ENCODE results near the gene PERCC1.
A peak's percentile ranks its signal among the peaks of the same experiment; 100 is the strongest.

The PERCC1 gene

DNA sequence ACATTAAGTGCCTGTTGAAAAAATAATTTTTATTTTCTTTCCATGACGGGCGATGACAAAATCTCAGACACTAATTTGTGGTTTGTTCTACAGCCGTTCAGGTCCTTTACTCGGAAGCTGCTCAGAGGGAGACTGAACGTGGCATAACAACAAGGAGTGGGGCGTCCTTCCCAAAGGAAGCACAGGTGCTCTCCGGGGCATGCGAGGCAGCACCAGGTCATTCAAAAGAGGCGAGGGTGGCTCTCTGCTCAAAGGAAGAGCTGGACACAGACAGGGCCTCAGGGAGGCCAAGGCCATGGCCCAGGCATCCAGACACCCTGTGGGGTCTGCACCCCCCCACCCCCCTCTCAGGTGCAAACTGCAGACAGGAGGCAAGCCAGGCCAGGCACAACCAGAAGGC is 32.5 kb upstream of the PERCC1 start:
- no peak overlapping the region for H3K4me3 Mint-ChIP-seq
- peaks cover 47% of the 10 kb centered on the region for H3K36me3 Mint-ChIP-seq (ENCODE audit: insufficient read depth)
- H3K9me3 Mint-ChIP-seq = no peaks in the 10 kb centered on the region
- H3K4me1 Mint-ChIP-seq = peaks cover 11% of the 10 kb centered on the region
- H3K27me3 Mint-ChIP-seq = no peaks in the 10 kb centered on the region
- H3K27ac Mint-ChIP-seq (ENCODE audit: low read depth) = peak overlapping the region; percentile 44
- DNase-seq (ENCODE audit: low spot score in 2 of 2) = no peak
- ATAC-seq (replicated peaks; ENCODE audit: extremely low read depth, poor library complexity, severe bottlenecking) = no peak

DNA sequence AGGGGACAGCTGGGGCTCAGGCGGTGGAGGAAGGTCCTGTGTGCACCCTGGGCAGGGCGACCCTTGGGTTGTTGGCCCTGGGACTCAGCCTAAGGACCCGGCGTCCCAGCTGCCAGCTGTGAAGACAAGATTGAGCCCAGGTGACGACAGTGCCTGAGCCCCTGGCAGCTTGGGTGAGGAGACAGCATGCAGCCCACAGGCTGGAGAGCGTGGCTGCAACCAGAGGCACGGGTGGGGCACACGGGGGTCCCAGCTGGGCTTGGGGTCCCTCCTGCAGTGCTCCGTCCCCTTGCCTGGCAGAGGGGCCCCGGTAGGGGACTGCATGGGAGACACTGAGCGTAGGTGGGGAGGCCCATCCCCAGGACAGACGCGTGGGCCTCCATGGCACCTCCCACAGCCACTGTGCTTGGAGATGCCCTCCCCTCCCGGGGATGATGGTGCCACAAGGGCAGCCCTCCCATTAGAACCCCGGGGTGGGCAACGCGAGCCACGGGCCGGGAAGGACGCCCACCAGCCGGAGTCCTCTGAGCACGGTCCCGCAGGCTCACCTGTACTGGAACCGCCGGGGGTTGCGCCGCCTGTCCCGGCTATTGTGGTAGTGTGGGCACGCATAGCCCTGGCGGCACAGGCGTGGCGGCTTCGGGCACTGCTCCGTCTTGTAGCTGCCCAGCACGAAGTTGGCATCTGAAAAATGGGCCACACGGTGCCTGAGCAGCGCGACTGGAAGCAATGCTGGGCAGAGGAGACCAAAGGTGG is 31.9 kb upstream of the PERCC1 start:
- H3K9me3 Mint-ChIP-seq = no peaks in the 10 kb centered on the region
- H3K27me3 Mint-ChIP-seq = no peaks in the 10 kb centered on the region
- H3K4me3 Mint-ChIP-seq = no peak overlapping the region
- H3K36me3 Mint-ChIP-seq (ENCODE audit: insufficient read depth) = peaks cover 48% of the 10 kb centered on the region
- ATAC-seq (replicated peaks; ENCODE audit: extremely low read depth, poor library complexity, severe bottlenecking) = no peak
- DNase-seq (ENCODE audit: low spot score in 2 of 2) = no peak
- H3K27ac Mint-ChIP-seq (ENCODE audit: low read depth) = peak overlapping the region; percentile 44
- peaks cover 11% of the 10 kb centered on the region for H3K4me1 Mint-ChIP-seq

DNA sequence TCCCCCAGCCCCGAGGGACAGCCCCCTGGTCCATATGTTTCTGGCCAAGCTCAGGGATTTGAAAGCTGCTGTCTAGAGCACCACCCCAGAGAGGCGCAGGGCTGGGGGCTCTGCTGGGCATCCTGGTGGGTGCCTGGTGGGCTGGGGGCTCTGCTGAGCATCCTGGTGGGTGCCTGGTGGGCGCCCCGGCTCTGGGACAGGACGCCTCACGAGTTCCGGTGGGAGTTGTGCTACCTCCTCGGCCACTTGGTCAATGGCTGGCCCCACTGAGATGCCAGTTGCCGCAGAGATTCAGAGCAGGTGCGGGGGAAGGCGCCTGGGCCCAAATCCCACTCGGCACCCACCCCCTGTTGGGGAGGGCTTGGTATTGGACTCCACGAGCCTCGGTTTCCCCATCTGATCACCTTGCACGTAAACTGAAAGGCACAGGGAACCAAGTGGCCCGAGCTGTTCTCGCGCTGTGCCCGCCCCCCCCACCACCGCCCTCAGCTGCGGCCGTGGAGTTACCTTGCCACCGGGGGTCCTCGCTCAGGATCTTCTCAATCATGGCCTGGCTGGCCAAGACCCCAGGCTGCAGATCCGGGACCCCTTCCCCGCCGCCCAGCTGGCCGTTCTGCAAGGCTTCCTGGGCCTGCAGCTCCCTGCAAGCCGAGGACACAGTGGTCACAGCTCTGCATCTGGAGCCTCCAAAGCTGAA is 29.7 kb upstream of the PERCC1 start:
- Mint-ChIP-seq H3K36me3 (ENCODE audit: insufficient read depth) (peaks cover 46% of the 10 kb centered on the region), H3K27ac (ENCODE audit: low read depth) (peak overlapping the region; percentile 44), H3K27me3 (no peaks in the 10 kb centered on the region), H3K9me3 (no peaks in the 10 kb centered on the region), H3K4me3 (no peak overlapping the region), H3K4me1 (peaks cover 16% of the 10 kb centered on the region)
- DNase-seq (ENCODE audit: low spot score in 2 of 2) (no peak), ATAC-seq (replicated peaks; ENCODE audit: extremely low read depth, poor library complexity, severe bottlenecking) (no peak)

GRCh38 chr16:1401758-1402154 is 29.1 kb upstream of the PERCC1 start:
- ATAC-seq (replicated peaks; ENCODE audit: extremely low read depth, poor library complexity, severe bottlenecking) (no peak), DNase-seq (ENCODE audit: low spot score in 2 of 2) (no peak)
- Mint-ChIP-seq H3K9me3 (no peaks in the 10 kb centered on the region), H3K4me1 (peaks cover 16% of the 10 kb centered on the region), H3K27ac (ENCODE audit: low read depth) (peak overlapping the region; percentile 44), H3K36me3 (ENCODE audit: insufficient read depth) (peaks cover 44% of the 10 kb centered on the region), H3K27me3 (no peaks in the 10 kb centered on the region), H3K4me3 (no peak overlapping the region)

DNA sequence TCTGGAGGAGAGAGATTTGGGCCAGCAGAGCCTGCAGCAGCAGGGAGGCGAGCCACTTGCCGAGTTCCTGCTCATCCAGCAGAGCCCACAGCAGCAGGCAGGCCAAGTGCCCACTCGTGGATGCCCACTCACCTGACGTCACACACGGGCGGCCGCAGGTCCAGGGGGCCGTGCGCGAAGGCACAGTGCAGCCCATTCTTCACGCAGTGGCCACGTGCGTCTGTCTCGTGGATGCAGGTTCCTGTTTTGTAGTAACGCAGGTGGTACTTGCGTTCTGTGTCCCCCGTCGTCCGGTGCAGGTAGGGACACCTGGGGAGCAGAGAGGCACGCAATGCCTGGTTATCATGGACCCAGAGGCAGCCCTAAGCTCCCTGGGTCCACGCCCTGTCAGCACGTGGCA is 27.8 kb upstream of the PERCC1 start:
- H3K4me1 Mint-ChIP-seq = peaks cover 21% of the 10 kb centered on the region
- H3K36me3 Mint-ChIP-seq (ENCODE audit: insufficient read depth) = peaks cover 45% of the 10 kb centered on the region
- H3K27ac Mint-ChIP-seq (ENCODE audit: low read depth) = no peak overlapping the region
- H3K9me3 Mint-ChIP-seq = no peaks in the 10 kb centered on the region
- no peaks in the 10 kb centered on the region for H3K27me3 Mint-ChIP-seq
- DNase-seq (ENCODE audit: low spot score in 2 of 2) (no peak), ATAC-seq (replicated peaks; ENCODE audit: extremely low read depth, poor library complexity, severe bottlenecking) (no peak)
- no peak overlapping the region for H3K4me3 Mint-ChIP-seq

DNA sequence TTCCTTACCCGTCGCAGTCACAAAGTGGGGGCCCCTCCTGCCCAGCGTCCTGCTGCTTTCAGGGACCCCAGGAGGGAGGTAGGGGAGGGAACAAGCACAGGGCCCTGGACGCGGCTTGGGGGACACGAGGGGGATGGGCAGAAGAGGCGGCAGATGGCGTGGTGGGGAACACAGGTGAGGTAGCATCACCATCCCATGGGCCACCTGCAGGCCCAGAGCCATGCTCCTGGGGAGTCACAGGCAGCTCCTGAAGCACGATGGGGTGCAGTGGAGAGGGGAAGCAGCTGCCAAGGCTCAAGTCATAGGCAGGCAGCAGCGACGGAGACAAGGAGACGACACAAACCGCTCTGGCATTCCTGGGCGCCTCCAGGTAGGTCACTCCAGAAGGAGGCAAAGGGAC is 27.1 kb upstream of the PERCC1 start:
- peaks cover 40% of the 10 kb centered on the region for H3K36me3 Mint-ChIP-seq (ENCODE audit: insufficient read depth)
- H3K4me1 Mint-ChIP-seq = peaks cover 28% of the 10 kb centered on the region
- no peak overlapping the region for H3K27ac Mint-ChIP-seq (ENCODE audit: low read depth)
- DNase-seq (ENCODE audit: low spot score in 2 of 2) (no peak), ATAC-seq (replicated peaks; ENCODE audit: extremely low read depth, poor library complexity, severe bottlenecking) (no peak)
- H3K9me3 Mint-ChIP-seq = no peaks in the 10 kb centered on the region
- no peaks in the 10 kb centered on the region for H3K27me3 Mint-ChIP-seq
- no peak overlapping the region for H3K4me3 Mint-ChIP-seq

- H3K9me3 Mint-ChIP-seq = no peaks in the 10 kb centered on the region
- H3K4me3 Mint-ChIP-seq = peak overlapping the region; percentile 76
- H3K4me1 Mint-ChIP-seq = peaks cover 26% of the 10 kb centered on the region
- no peaks in the 10 kb centered on the region for H3K27me3 Mint-ChIP-seq
- peaks cover 32% of the 10 kb centered on the region for H3K36me3 Mint-ChIP-seq (ENCODE audit: insufficient read depth)
- ATAC-seq (replicated peaks; ENCODE audit: extremely low read depth, poor library complexity, severe bottlenecking) = no peak
- no peak for DNase-seq (ENCODE audit: low spot score in 2 of 2)
- H3K27ac Mint-ChIP-seq (ENCODE audit: low read depth) = peak overlapping the region; percentile 35
Measured at GRCh38 chr16:1407753-1408152, 23.1 kb upstream of the PERCC1 start.

- no peaks in the 10 kb centered on the region for H3K9me3 Mint-ChIP-seq
- ATAC-seq (replicated peaks; ENCODE audit: extremely low read depth, poor library complexity, severe bottlenecking) (peak; percentile 91), DNase-seq (ENCODE audit: low spot score in 2 of 2) (peak; percentile 93 to 95)
- H3K4me3 Mint-ChIP-seq = peak overlapping the region; percentile 76
- peaks cover 26% of the 10 kb centered on the region for H3K4me1 Mint-ChIP-seq
- H3K36me3 Mint-ChIP-seq (ENCODE audit: insufficient read depth) = peaks cover 31% of the 10 kb centered on the region
- H3K27me3 Mint-ChIP-seq = no peaks in the 10 kb centered on the region
- H3K27ac Mint-ChIP-seq (ENCODE audit: low read depth) = peak overlapping the region; percentile 35
Measured at GRCh38 chr16:1408171-1408837, 22.6 kb upstream of the PERCC1 start.

DNA sequence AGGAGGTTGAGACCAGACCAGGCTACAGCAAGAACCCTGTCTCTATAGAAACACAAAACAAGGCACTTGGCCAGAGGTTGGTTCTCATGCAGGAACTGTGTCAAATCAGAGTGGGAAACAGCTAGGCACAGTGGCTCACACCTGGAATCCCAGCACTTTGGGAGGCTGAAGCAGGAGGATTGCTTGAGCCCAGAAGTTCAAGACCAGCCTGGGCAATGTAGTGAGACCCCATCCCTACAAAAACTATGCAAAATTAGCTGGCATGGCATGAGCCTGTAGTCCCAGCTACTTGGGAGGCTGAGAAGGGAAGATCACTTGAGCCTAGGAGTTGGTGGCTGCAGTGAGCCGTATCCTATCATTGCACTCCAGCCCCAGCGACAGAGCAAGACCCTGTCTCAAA is 18.0 kb upstream of the PERCC1 start:
- Mint-ChIP-seq H3K36me3 (ENCODE audit: insufficient read depth) (peaks cover 32% of the 10 kb centered on the region), H3K27me3 (no peaks in the 10 kb centered on the region), H3K9me3 (no peaks in the 10 kb centered on the region), H3K4me1 (peaks cover 29% of the 10 kb centered on the region), H3K27ac (ENCODE audit: low read depth) (no peak overlapping the region), H3K4me3 (peak overlapping the region; percentile 83)
- no peak for ATAC-seq (replicated peaks; ENCODE audit: extremely low read depth, poor library complexity, severe bottlenecking)
- DNase-seq (ENCODE audit: low spot score in 2 of 2) = no peak

GRCh38 chr16:1413684-1414531 is 17.0 kb upstream of the PERCC1 start:
- no peaks in the 10 kb centered on the region for H3K9me3 Mint-ChIP-seq
- peaks cover 19% of the 10 kb centered on the region for H3K4me1 Mint-ChIP-seq
- H3K36me3 Mint-ChIP-seq (ENCODE audit: insufficient read depth) = peaks cover 37% of the 10 kb centered on the region
- peak; percentile 69 for ATAC-seq (replicated peaks; ENCODE audit: extremely low read depth, poor library complexity, severe bottlenecking)
- peak overlapping the region; percentile 68 for H3K27ac Mint-ChIP-seq (ENCODE audit: low read depth)
- no peaks in the 10 kb centered on the region for H3K27me3 Mint-ChIP-seq
- H3K4me3 Mint-ChIP-seq = peak overlapping the region; percentile 83
- peak; percentile 41 to 46 for DNase-seq (ENCODE audit: low spot score in 2 of 2)

DNA sequence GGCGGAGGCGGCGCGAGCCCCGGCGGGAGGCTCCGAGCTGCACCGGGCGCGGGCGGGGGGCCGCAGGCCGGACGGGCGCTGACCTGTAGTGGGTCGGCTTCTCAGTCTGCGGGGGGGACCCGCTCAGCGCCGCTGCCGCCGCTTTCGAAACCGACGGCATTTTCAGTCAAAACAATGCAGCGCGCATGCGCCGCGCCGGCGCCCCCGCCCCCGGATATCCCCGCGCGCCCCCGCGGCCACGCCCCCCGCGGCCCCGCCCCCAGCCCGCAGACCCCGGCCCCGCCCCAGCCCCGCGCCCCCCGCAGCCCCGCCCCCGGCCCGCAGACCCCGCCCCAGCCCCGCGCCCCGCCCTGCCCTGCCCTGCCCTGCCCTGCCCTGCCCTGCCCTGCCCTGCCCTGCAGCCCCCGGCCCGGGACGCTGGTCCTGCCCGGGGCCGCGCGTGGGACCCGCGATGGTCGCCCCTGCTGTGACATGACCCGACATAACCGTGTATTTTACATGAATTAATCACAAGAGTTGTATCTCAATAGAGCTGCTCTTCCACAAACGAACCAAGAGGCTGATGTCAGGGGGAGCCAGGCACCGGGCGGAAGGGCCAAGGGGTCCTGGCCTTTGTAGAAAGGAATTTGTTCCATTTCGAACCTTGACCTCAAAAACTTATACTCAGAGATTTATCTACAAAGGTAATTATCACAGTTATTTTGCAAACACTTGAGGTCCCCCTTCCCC is 16.2 kb upstream of the PERCC1 start, which contains the start of gene UNKL:
UNKL (minus strand) TSS at position 173 of the 729 bp plus-strand sequence; CDS start at position 160, 13 bp downstream.
- H3K4me3 Mint-ChIP-seq = peak within 1 kb of the TSS; percentile 83
- H3K27me3 Mint-ChIP-seq = no peaks in the 10 kb centered on the region
- peak; percentile 59 for ATAC-seq (replicated peaks; ENCODE audit: extremely low read depth, poor library complexity, severe bottlenecking)
- H3K27ac Mint-ChIP-seq (ENCODE audit: low read depth) = peak within 1 kb of the TSS; percentile 93
- peak; percentile 59 to 60 for DNase-seq (ENCODE audit: low spot score in 2 of 2)
- peaks cover 33% of the 10 kb centered on the region for H3K36me3 Mint-ChIP-seq (ENCODE audit: insufficient read depth)
- H3K4me1 Mint-ChIP-seq = peaks cover 16% of the 10 kb centered on the region
- no peaks in the 10 kb centered on the region for H3K9me3 Mint-ChIP-seq

All from central memory CD8-positive, alpha-beta T cell (primary cell).